Activated naive CD8-positive, alpha-beta T cell treated with anti-CD3 and anti-CD28 coated beads, Interleukin-2, amount 50 U/mL, for 16 hours (primary cell): ENCODE data around the gene ZSCAN25.
"Not testable (repeated sequence)": the region's sequence is repeated elsewhere in the genome, so short reads cannot be mapped to it uniquely, and the experiment has no call there.

Experiments
- DNase-seq: peaks from one replicate; pipeline ENCODE4 v3.0.0-alpha.2; 2020; ENCODE audit warnings: low read depth, low spot score

Gene ZSCAN25

GRCh38 chr7:99616359-99617191 lies at the start of gene ZSCAN25:
ZSCAN25 (plus strand) TSS chr7:99616946; CDS start chr7:99619607, 2,661 bp downstream.
- peak; percentile 73 for DNase-seq

- not testable (repeated sequence) for DNase-seq
Observed at GRCh38 chr7:99568770-99569169, 48.0 kb upstream of the ZSCAN25 start.

- no peak for DNase-seq
Observed at GRCh38 chr7:99571768-99572167, 45.0 kb upstream of the ZSCAN25 start.

- DNase-seq = no peak
Observed at GRCh38 chr7:99573257-99573656, 43.5 kb upstream of the ZSCAN25 start.

GRCh38 chr7:99576251-99576650 lies 40.5 kb upstream of the ZSCAN25 start:
- DNase-seq = no peak

GRCh38 chr7:99579281-99579955 lies 37.3 kb upstream of the ZSCAN25 start:
- DNase-seq = no peak

- peak; percentile 14 for DNase-seq
Observed at GRCh38 chr7:99579956-99580777, 36.6 kb upstream of the ZSCAN25 start.

- DNase-seq = not testable (repeated sequence)
Observed at GRCh38 chr7:99580778-99581332, 35.9 kb upstream of the ZSCAN25 start.

- DNase-seq = no peak
Observed at GRCh38 chr7:99588868-99589267, 27.9 kb upstream of the ZSCAN25 start.

GRCh38 chr7:99594948-99595745 lies 21.6 kb upstream of the ZSCAN25 start:
- no peak for DNase-seq

- DNase-seq = no peak
Observed at GRCh38 chr7:99596408-99596955, 20.3 kb upstream of the ZSCAN25 start.

- DNase-seq = no peak
Observed at GRCh38 chr7:99597762-99598501, 18.8 kb upstream of the ZSCAN25 start, which contains the start of gene TMEM225B. TMEM225B (plus strand) TSS chr7:99598267; CDS start chr7:99604389, 6,122 bp downstream.

- DNase-seq = no peak
Observed at GRCh38 chr7:99599836-99600235, 16.9 kb upstream of the ZSCAN25 start.

GRCh38 chr7:99601656-99602310 lies 15.0 kb upstream of the ZSCAN25 start:
- no peak for DNase-seq

GRCh38 chr7:99605527-99605926 lies 11.2 kb upstream of the ZSCAN25 start:
- DNase-seq = no peak

- DNase-seq = no peak
Observed at GRCh38 chr7:99606531-99606930, 10.2 kb upstream of the ZSCAN25 start.

GRCh38 chr7:99607548-99607947 lies 9.2 kb upstream of the ZSCAN25 start:
- no peak for DNase-seq

GRCh38 chr7:99614495-99614894 lies 2.3 kb upstream of the ZSCAN25 start:
- DNase-seq = no peak

GRCh38 chr7:99615989-99616358 lies 772 bp upstream of the ZSCAN25 start:
- no peak for DNase-seq
